Panc1 (cell line): ENCODE measurements around the gene RBMS1.

Experiments
- POLR2AphosphoS5 ChIP-seq: IDR thresholded peaks from 2 replicates; pipeline ENCODE4 v1.6.1; 2012; ENCODE audit warnings: mild to moderate bottlenecking, low read depth, low read length, moderate library complexity
- SIN3A ChIP-seq: IDR thresholded peaks from 2 replicates; pipeline ENCODE4 v1.6.1; 2012; ENCODE audit warnings: low read depth, mild to moderate bottlenecking, low read length, moderate library complexity, borderline replicate concordance; ENCODE audit not compliant: insufficient read depth
- TF ChIP-seq, protein P1 (sequence below): fragments of 450-650 bp; IDR thresholded peaks from 2 replicates; pipeline ENCODE4 v1.5.1; 2017; ENCODE audit warnings: mild to moderate bottlenecking
- TF ChIP-seq, protein P2 (sequence below), 2 experiments: IDR thresholded peaks; 2 replicates each; pipeline ENCODE4 v1.6.1; 2011 to 2012; ENCODE audit warnings: low read depth in 2 of 2, control low read depth in 1 of 2, low read length in 1 of 2, mild to moderate bottlenecking in 1 of 2, moderate library complexity in 1 of 2; ENCODE audit not compliant: insufficient read depth in 1 of 2

DNA sequence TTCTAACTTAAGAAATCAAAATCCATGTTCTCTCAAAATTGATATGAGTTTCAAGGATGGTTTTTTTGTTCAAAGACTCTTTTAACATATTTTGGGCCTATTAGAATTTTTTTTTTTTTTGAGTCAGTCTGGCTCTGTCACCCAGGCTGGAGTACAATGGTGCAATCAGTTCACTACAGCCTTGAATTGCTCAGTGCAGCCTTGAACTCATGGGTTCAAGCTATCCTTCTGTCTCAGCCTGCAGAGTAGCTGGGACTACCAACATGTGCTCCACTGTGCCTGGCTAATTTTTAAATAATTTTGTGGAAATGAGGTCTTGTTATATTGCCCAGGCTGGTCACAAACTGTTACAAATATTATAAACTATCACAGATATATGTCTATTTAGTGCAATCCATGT lies 40.6 kb upstream of the RBMS1 start:
- TF ChIP-seq SIN3A (no peak), POLR2AphosphoS5 (no peak)
- TF ChIP-seq, protein P1, sequence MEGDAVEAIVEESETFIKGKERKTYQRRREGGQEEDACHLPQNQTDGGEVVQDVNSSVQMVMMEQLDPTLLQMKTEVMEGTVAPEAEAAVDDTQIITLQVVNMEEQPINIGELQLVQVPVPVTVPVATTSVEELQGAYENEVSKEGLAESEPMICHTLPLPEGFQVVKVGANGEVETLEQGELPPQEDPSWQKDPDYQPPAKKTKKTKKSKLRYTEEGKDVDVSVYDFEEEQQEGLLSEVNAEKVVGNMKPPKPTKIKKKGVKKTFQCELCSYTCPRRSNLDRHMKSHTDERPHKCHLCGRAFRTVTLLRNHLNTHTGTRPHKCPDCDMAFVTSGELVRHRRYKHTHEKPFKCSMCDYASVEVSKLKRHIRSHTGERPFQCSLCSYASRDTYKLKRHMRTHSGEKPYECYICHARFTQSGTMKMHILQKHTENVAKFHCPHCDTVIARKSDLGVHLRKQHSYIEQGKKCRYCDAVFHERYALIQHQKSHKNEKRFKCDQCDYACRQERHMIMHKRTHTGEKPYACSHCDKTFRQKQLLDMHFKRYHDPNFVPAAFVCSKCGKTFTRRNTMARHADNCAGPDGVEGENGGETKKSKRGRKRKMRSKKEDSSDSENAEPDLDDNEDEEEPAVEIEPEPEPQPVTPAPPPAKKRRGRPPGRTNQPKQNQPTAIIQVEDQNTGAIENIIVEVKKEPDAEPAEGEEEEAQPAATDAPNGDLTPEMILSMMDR = no peak
- TF ChIP-seq, protein P2, sequence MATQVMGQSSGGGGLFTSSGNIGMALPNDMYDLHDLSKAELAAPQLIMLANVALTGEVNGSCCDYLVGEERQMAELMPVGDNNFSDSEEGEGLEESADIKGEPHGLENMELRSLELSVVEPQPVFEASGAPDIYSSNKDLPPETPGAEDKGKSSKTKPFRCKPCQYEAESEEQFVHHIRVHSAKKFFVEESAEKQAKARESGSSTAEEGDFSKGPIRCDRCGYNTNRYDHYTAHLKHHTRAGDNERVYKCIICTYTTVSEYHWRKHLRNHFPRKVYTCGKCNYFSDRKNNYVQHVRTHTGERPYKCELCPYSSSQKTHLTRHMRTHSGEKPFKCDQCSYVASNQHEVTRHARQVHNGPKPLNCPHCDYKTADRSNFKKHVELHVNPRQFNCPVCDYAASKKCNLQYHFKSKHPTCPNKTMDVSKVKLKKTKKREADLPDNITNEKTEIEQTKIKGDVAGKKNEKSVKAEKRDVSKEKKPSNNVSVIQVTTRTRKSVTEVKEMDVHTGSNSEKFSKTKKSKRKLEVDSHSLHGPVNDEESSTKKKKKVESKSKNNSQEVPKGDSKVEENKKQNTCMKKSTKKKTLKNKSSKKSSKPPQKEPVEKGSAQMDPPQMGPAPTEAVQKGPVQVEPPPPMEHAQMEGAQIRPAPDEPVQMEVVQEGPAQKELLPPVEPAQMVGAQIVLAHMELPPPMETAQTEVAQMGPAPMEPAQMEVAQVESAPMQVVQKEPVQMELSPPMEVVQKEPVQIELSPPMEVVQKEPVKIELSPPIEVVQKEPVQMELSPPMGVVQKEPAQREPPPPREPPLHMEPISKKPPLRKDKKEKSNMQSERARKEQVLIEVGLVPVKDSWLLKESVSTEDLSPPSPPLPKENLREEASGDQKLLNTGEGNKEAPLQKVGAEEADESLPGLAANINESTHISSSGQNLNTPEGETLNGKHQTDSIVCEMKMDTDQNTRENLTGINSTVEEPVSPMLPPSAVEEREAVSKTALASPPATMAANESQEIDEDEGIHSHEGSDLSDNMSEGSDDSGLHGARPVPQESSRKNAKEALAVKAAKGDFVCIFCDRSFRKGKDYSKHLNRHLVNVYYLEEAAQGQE (IDR thresholded peaks at IDR 0.05; ENCODE audit: insufficient read depth in 1 of 2, low read depth in 2 of 2, low read length in 1 of 2) = no peak
